ENCODE results near the gene MYL7.

Gene MYL7

GRCh38 chr7:44142028-44142427 lies 896 bp upstream of the MYL7 start:
- H3K4me3 ChIP-seq (ENCODE audit: low read depth, low read length) = no peak overlapping the region
- no peak overlapping the region for H2AFZ ChIP-seq (ENCODE audit: low read length, unreplicated experiment)
- H3K27ac ChIP-seq (ENCODE audit: low read depth, low read length) = no peak overlapping the region
- no peaks in the 10 kb centered on the region for H3K4me1 ChIP-seq (ENCODE audit: control insufficient read depth, insufficient read depth, low read length, unreplicated experiment)
- peaks cover 5% of the 10 kb centered on the region; the same call in 1 of the 2 replicates for H3K27me3 ChIP-seq (ENCODE audit: insufficient read depth, low read length)
- H3K79me2 ChIP-seq (ENCODE audit: control insufficient read depth, insufficient read depth, low read length, unreplicated experiment) = no peaks in the 10 kb centered on the region
- H3K36me3 ChIP-seq (ENCODE audit: insufficient read depth, low read length) = no peaks in the 10 kb centered on the region

DNA sequence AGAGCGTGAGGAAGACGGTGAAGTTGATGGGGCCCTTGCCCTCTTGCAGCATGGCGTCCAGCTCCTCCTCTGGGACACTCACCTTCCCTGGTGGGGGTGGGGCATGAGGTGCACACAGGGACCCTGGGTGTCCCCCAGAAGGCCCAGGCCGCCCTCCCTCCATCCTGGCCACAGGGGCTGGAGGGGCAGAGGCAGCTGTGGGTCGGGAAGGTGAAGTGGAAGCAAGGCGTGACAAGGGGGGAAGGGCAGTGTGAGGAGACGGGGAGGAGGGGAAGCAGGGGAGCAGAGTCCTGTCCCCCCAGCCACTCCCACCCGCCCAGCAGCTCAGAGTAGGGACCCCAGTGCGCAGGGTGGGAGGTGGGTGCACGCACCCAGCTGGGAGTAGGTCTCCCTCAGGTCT lies 791 bp downstream of the MYL7 start:
- Histone ChIP-seq H3K79me2 (ENCODE audit: control insufficient read depth, insufficient read depth, low read length, unreplicated experiment) (no peaks in the 10 kb centered on the region), H3K4me3 (ENCODE audit: low read depth, low read length) (no peak overlapping the region)

GRCh38 chr7:44139311-44140010 lies 1.7 kb downstream of the MYL7 start:
- Histone ChIP-seq H3K4me3 (ENCODE audit: low read depth, low read length) (no peak overlapping the region), H3K36me3 (ENCODE audit: insufficient read depth, low read length) (no peaks in the 10 kb centered on the region), H3K27me3 (ENCODE audit: insufficient read depth, low read length) (no peaks in the 10 kb centered on the region), H2AFZ (ENCODE audit: low read length, unreplicated experiment) (no peak overlapping the region), H3K27ac (ENCODE audit: low read depth, low read length) (no peak overlapping the region), H3K79me2 (ENCODE audit: control insufficient read depth, insufficient read depth, low read length, unreplicated experiment) (no peaks in the 10 kb centered on the region), H3K4me1 (ENCODE audit: control insufficient read depth, insufficient read depth, low read length, unreplicated experiment) (no peaks in the 10 kb centered on the region)

More for the DNA sequence above, 791 bp downstream of the MYL7 start:
- Histone ChIP-seq H3K36me3 (ENCODE audit: insufficient read depth, low read length) (no peaks in the 10 kb centered on the region), H3K4me1 (ENCODE audit: control insufficient read depth, insufficient read depth, low read length, unreplicated experiment) (no peaks in the 10 kb centered on the region), H2AFZ (ENCODE audit: low read length, unreplicated experiment) (no peak overlapping the region), H3K27ac (ENCODE audit: low read depth, low read length) (no peak overlapping the region), H3K27me3 (ENCODE audit: insufficient read depth, low read length) (peaks cover 3% of the 10 kb centered on the region; the same call in 1 of the 2 replicates)

GRCh38 chr7:44138698-44139097 lies 2.4 kb downstream of the MYL7 start:
- no peak overlapping the region for H3K27ac ChIP-seq (ENCODE audit: low read depth, low read length)
- H3K4me3 ChIP-seq (ENCODE audit: low read depth, low read length) = no peak overlapping the region
- H3K79me2 ChIP-seq (ENCODE audit: control insufficient read depth, insufficient read depth, low read length, unreplicated experiment) = no peaks in the 10 kb centered on the region
- no peaks in the 10 kb centered on the region for H3K27me3 ChIP-seq (ENCODE audit: insufficient read depth, low read length)
- no peak overlapping the region for H2AFZ ChIP-seq (ENCODE audit: low read length, unreplicated experiment)
- no peaks in the 10 kb centered on the region for H3K4me1 ChIP-seq (ENCODE audit: control insufficient read depth, insufficient read depth, low read length, unreplicated experiment)
- H3K36me3 ChIP-seq (ENCODE audit: insufficient read depth, low read length) = no peaks in the 10 kb centered on the region

DNA sequence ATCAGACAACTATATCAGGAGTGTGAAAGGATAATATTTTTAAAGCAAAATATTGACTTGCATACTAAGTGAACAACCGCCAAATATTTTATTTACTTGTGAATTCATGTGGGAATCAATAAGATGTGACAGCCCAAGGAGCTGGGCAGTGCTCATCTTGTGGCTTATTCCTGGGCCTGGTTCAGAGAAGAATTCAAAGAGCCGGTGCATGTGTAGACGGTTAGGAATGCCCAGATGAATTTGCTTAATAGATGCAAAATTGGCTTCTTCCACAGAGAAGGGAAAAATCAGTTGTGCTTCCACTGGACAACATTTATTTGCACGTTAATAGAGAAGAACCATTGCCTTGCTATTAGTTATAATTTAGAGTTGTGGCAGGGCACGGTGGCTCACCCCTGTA lies 4.4 kb downstream of the MYL7 start:
- no peaks in the 10 kb centered on the region for H3K36me3 ChIP-seq (ENCODE audit: insufficient read depth, low read length)
- H3K27me3 ChIP-seq (ENCODE audit: insufficient read depth, low read length) = no peaks in the 10 kb centered on the region
- H3K4me1 ChIP-seq (ENCODE audit: control insufficient read depth, insufficient read depth, low read length, unreplicated experiment) = peaks cover 8% of the 10 kb centered on the region
- no peak overlapping the region for H3K27ac ChIP-seq (ENCODE audit: low read depth, low read length)
- no peak overlapping the region for H3K4me3 ChIP-seq (ENCODE audit: low read depth, low read length)
- no peak overlapping the region for H2AFZ ChIP-seq (ENCODE audit: low read length, unreplicated experiment)
- H3K79me2 ChIP-seq (ENCODE audit: control insufficient read depth, insufficient read depth, low read length, unreplicated experiment) = no peaks in the 10 kb centered on the region

DNA sequence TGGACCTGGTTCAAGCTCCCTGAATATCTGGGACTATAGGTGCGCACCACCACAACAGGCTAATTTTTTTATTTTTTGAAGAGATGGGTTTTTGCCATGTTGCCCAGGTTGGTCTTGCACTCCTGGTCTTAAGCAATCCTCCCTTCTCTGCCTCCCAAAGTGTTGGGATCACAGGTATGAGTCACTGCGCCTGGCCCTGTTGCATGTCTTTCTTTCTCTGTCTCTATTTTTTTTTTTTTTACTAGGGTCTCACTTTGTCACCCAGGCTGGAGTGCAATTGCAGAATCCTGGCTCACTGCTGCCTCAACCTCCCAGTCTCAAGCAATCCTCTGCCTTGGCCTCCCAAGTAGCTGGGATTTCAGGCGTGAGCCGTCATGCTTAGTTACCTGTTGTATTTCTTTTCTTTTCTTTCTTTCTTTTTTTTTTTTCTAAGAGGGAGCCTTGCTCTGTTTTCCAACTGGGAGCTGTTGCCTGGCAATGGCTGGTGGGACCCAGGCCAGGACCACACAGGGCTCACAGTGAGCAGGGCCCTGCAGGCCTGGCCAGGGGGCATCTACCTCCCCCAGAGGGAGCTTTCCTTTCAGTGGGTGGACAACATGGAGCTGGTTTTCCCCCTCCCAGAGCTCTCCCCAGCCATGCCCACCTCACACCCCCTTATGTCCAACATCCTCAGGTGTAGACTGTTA lies 6.0 kb downstream of the MYL7 start:
- H3K27me3 ChIP-seq (ENCODE audit: insufficient read depth, low read length) = no peaks in the 10 kb centered on the region
- H3K4me3 ChIP-seq (ENCODE audit: low read depth, low read length) = no peak overlapping the region
- H3K4me1 ChIP-seq (ENCODE audit: control insufficient read depth, insufficient read depth, low read length, unreplicated experiment) = peaks cover 13% of the 10 kb centered on the region
- H2AFZ ChIP-seq (ENCODE audit: low read length, unreplicated experiment) = no peak overlapping the region
- no peaks in the 10 kb centered on the region for H3K79me2 ChIP-seq (ENCODE audit: control insufficient read depth, insufficient read depth, low read length, unreplicated experiment)
- H3K36me3 ChIP-seq (ENCODE audit: insufficient read depth, low read length) = no peaks in the 10 kb centered on the region
- H3K27ac ChIP-seq (ENCODE audit: low read depth, low read length) = no peak overlapping the region

GRCh38 chr7:44133295-44133694 lies 7.8 kb downstream of the MYL7 start:
- H3K4me1 ChIP-seq (ENCODE audit: control insufficient read depth, insufficient read depth, low read length, unreplicated experiment) = peaks cover 13% of the 10 kb centered on the region
- no peak overlapping the region for H2AFZ ChIP-seq (ENCODE audit: low read length, unreplicated experiment)
- H3K27ac ChIP-seq (ENCODE audit: low read depth, low read length) = no peak overlapping the region
- H3K79me2 ChIP-seq (ENCODE audit: control insufficient read depth, insufficient read depth, low read length, unreplicated experiment) = no peaks in the 10 kb centered on the region
- H3K27me3 ChIP-seq (ENCODE audit: insufficient read depth, low read length) = no peaks in the 10 kb centered on the region
- no peaks in the 10 kb centered on the region for H3K36me3 ChIP-seq (ENCODE audit: insufficient read depth, low read length)
- H3K4me3 ChIP-seq (ENCODE audit: low read depth, low read length) = no peak overlapping the region

DNA sequence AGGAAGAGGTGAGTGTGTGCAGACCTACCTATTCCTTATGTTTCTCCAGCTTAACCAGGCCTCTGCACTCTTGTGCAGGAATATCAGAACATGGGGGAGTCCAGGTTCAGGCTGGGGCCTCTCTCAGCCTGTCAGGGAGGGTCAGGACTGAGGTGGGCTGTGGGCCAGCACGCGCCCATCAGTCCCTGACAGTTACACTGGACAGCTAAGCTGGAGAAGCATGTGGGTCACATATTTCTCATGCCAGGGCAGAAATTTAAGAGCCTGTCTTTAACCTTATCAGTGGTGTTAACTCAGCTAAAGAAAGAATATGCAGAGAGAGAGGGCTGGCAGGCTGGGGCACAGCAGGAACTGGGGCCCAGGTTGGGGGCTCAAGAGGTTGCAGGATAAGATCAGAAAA lies 9.1 kb downstream of the MYL7 start:
- Histone ChIP-seq H3K27me3 (ENCODE audit: insufficient read depth, low read length) (no peaks in the 10 kb centered on the region), H3K79me2 (ENCODE audit: control insufficient read depth, insufficient read depth, low read length, unreplicated experiment) (no peaks in the 10 kb centered on the region), H3K4me3 (ENCODE audit: low read depth, low read length) (no peak overlapping the region), H3K27ac (ENCODE audit: low read depth, low read length) (no peak overlapping the region), H3K36me3 (ENCODE audit: insufficient read depth, low read length) (no peaks in the 10 kb centered on the region), H3K4me1 (ENCODE audit: control insufficient read depth, insufficient read depth, low read length, unreplicated experiment) (peaks cover 13% of the 10 kb centered on the region), H2AFZ (ENCODE audit: low read length, unreplicated experiment) (no peak overlapping the region)

DNA sequence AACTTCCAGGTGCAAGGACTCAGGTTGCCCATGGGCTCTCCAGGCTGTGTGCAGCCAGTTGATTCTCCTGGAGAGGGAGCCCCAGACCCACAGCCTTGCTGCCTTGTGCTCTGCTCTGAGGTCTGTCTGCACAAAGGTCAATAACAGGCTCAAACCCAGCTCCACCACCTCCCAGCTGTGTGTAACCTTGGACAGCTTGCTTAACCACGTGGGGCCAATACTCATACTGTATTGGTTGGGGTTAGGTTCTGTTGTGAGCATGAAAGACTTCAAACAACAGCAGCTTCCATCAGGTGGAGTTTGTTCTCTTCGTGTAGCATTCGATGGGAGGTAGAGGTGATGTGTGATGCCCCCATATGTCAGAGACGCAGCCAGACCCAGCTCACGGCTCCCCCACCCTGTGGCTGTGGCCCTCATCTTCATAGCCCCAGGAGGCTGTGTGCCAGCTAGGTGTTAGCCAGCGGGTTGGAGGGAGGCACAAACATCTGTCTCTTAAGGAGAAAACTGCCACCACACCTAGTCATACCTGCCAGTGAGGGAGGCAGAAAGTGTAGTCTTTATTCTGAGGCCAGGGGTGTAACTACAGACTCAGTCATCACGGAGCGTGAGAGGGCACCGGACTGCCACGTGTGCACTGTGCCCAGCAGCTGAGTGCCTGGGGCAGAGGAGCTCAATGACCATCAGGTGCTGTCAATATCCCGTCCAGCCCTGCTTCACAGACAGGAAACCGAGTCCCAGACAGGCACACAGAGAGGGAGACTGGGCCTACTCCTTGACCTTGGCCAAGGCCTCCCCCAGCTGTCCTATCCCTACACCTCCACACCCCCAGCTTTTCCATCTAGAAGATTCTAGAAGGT lies 9.7 kb downstream of the MYL7 start:
- Histone ChIP-seq H3K4me1 (ENCODE audit: control insufficient read depth, insufficient read depth, low read length, unreplicated experiment) (peaks cover 13% of the 10 kb centered on the region), H3K79me2 (ENCODE audit: control insufficient read depth, insufficient read depth, low read length, unreplicated experiment) (no peaks in the 10 kb centered on the region), H3K4me3 (ENCODE audit: low read depth, low read length) (no peak overlapping the region), H3K36me3 (ENCODE audit: insufficient read depth, low read length) (no peaks in the 10 kb centered on the region), H3K27me3 (ENCODE audit: insufficient read depth, low read length) (no peaks in the 10 kb centered on the region), H2AFZ (ENCODE audit: low read length, unreplicated experiment) (no peak overlapping the region), H3K27ac (ENCODE audit: low read depth, low read length) (no peak overlapping the region)

DNA sequence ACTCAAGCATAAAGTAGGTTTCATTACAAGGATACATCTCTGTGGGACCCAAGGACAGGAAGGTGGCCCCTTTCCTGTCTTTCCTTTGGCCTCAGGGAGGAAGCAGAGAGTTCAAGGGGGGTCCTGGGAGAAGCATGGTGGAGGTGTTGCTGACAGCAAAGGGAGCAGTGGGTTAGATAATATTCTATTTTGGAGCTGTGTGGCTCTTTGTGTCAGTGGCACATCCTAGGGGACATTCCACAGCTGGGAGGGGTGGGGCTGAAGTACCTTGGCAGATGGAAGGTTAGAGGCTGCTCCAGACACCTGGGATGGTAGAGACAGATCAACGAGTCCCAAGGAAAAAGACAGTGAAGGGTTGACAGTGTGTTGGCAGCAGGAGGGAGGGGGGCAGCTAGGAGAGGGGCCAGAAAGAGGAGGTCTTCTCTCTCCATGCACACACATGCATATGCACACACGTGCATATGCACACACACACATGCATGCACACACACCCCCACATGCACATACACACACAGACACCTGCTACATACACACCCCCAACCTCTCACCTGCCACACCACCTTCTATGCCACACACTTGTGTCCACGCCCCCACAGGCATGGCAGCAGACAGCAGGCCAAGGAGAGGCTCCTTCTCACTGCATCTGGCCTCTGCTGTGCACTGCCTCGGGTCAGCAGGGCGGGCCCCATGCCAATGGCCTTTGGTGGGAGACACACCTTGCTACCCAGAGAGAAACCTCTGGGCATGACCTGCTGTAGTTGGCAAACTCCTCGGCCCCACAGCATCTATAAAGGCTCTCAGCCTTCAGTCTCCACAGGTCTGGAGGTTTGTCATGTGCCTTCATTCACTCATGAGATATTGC lies 12.2 kb downstream of the MYL7 start:
- no peak overlapping the region for H3K27ac ChIP-seq (ENCODE audit: low read depth, low read length)
- no peaks in the 10 kb centered on the region for H3K27me3 ChIP-seq (ENCODE audit: insufficient read depth, low read length)
- no peaks in the 10 kb centered on the region for H3K79me2 ChIP-seq (ENCODE audit: control insufficient read depth, insufficient read depth, low read length, unreplicated experiment)
- H2AFZ ChIP-seq (ENCODE audit: low read length, unreplicated experiment) = no peak overlapping the region
- H3K36me3 ChIP-seq (ENCODE audit: insufficient read depth, low read length) = no peaks in the 10 kb centered on the region
- no peak overlapping the region for H3K4me3 ChIP-seq (ENCODE audit: low read depth, low read length)
- H3K4me1 ChIP-seq (ENCODE audit: control insufficient read depth, insufficient read depth, low read length, unreplicated experiment) = peaks cover 13% of the 10 kb centered on the region
